ENCODE data around the gene HOXC5. TPM values are rescaled to one million over a fixed set of nuclear protein-coding genes. Genes with fewer than 3 reads are reported as not detected.

HOXC5 gene
- total and polyA plus RNA-seq, 2 experiments from 2014 or later, result 0.18 to 0.40 TPM

GRCh38 chr12:53986686-53987483 lies 46.0 kb upstream of the HOXC5 start:
- H2AFZ ChIP-seq, result no peak overlapping the region
- WGBS (ENCODE audit: low lambda C conversion rate, missing lambda C conversion rate), result 51% methylated on average over 21 of the region's 21 CpGs
- H3K9me3 ChIP-seq (ENCODE audit: low read depth), result no peaks in the 10 kb centered on the region
- peak overlapping the region; percentile 81 for H3K4me2 ChIP-seq
- H3K27ac ChIP-seq, result no peak overlapping the region
- no peaks in the 10 kb centered on the region for H3K79me2 ChIP-seq
- H3K4me3 ChIP-seq, result no peak overlapping the region
- no peaks in the 10 kb centered on the region for H3K9me2 ChIP-seq (replicated peaks; ENCODE audit: insufficient read depth)
- H4K20me1 ChIP-seq (ENCODE audit: insufficient read depth, poor library complexity, severe bottlenecking), result no peaks in the 10 kb centered on the region
- H3K27me3 ChIP-seq, result peaks cover 94% of the 10 kb centered on the region
- H3K36me3 ChIP-seq (replicated peaks; ENCODE audit: insufficient read depth, low read depth), result no peaks in the 10 kb centered on the region
- DNase-seq (ENCODE audit: low spot score), result no peak
- H3K4me1 ChIP-seq (ENCODE audit: insufficient read depth), result peaks cover 14% of the 10 kb centered on the region
- no peak for TF ChIP-seq EZH2 (IDR thresholded peaks at IDR 0.05; ENCODE audit: borderline replicate concordance)
- TF ChIP-seq, protein P1, sequence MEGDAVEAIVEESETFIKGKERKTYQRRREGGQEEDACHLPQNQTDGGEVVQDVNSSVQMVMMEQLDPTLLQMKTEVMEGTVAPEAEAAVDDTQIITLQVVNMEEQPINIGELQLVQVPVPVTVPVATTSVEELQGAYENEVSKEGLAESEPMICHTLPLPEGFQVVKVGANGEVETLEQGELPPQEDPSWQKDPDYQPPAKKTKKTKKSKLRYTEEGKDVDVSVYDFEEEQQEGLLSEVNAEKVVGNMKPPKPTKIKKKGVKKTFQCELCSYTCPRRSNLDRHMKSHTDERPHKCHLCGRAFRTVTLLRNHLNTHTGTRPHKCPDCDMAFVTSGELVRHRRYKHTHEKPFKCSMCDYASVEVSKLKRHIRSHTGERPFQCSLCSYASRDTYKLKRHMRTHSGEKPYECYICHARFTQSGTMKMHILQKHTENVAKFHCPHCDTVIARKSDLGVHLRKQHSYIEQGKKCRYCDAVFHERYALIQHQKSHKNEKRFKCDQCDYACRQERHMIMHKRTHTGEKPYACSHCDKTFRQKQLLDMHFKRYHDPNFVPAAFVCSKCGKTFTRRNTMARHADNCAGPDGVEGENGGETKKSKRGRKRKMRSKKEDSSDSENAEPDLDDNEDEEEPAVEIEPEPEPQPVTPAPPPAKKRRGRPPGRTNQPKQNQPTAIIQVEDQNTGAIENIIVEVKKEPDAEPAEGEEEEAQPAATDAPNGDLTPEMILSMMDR (IDR thresholded peaks at IDR 0.05; ENCODE audit: poor library complexity), result no peak
- no peak for TF ChIP-seq EZH2phosphoT487 (IDR thresholded peaks at IDR 0.05; ENCODE audit: low read depth, severe bottlenecking, unreplicated experiment)

DNA sequence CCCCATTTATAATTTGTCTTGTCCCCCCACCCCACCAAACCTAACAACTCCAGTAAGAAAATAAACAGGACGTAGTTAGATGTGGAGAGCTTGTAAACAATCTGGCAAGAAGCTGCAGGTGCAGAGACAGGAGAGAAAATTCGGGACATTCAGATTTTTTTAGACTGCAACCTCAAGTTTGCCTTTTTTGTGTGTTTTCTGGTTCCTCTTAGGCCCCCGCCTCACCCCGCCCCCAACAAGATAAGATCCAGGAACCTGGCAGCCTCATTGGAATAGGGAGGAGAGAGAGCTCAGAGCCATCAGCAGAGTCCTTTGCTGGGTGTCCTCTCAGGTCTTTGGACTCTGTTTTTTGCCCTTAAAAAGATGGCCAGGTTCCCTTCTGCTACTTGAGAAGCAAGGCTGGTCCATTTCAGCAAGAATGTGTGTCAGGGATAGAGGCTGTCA lies 45.0 kb upstream of the HOXC5 start:
- Histone ChIP-seq H3K4me1 (ENCODE audit: insufficient read depth) (peaks cover 14% of the 10 kb centered on the region), H3K4me2 (no peak overlapping the region), H3K9me2 (replicated peaks; ENCODE audit: insufficient read depth) (no peaks in the 10 kb centered on the region), H3K9me3 (ENCODE audit: low read depth) (no peaks in the 10 kb centered on the region), H3K4me3 (no peak overlapping the region), H2AFZ (no peak overlapping the region), H4K20me1 (ENCODE audit: insufficient read depth, poor library complexity, severe bottlenecking) (no peaks in the 10 kb centered on the region), H3K36me3 (replicated peaks; ENCODE audit: insufficient read depth, low read depth) (no peaks in the 10 kb centered on the region), H3K79me2 (no peaks in the 10 kb centered on the region), H3K27me3 (peaks cover 94% of the 10 kb centered on the region), H3K27ac (no peak overlapping the region)
- no peak for DNase-seq (ENCODE audit: low spot score)
- TF ChIP-seq EZH2 (IDR thresholded peaks at IDR 0.05; ENCODE audit: borderline replicate concordance), result no peak
- no peak for TF ChIP-seq EZH2phosphoT487 (IDR thresholded peaks at IDR 0.05; ENCODE audit: low read depth, severe bottlenecking, unreplicated experiment)
- TF ChIP-seq, protein P1 (IDR thresholded peaks at IDR 0.05; ENCODE audit: poor library complexity), result no peak
- 19% methylated on average over 4 of the region's 4 CpGs for WGBS (ENCODE audit: low lambda C conversion rate, missing lambda C conversion rate)

GRCh38 chr12:53988541-53989226 lies 44.2 kb upstream of the HOXC5 start:
- 11% methylated on average over 5 of the region's 5 CpGs for WGBS (ENCODE audit: low lambda C conversion rate, missing lambda C conversion rate)

More at GRCh38 chr12:53988541-53989226, 44.2 kb upstream of the HOXC5 start:
- peaks cover 14% of the 10 kb centered on the region for H3K4me1 ChIP-seq (ENCODE audit: insufficient read depth)
- no peak overlapping the region for H3K4me3 ChIP-seq
- H4K20me1 ChIP-seq (ENCODE audit: insufficient read depth, poor library complexity, severe bottlenecking), result no peaks in the 10 kb centered on the region
- no peak for DNase-seq (ENCODE audit: low spot score)
- H3K79me2 ChIP-seq, result no peaks in the 10 kb centered on the region
- no peaks in the 10 kb centered on the region for H3K36me3 ChIP-seq (replicated peaks; ENCODE audit: insufficient read depth, low read depth)
- no peaks in the 10 kb centered on the region for H3K9me3 ChIP-seq (ENCODE audit: low read depth)
- TF ChIP-seq EZH2phosphoT487 (IDR thresholded peaks at IDR 0.05; ENCODE audit: low read depth, severe bottlenecking, unreplicated experiment), result no peak
- no peak for TF ChIP-seq EZH2 (IDR thresholded peaks at IDR 0.05; ENCODE audit: borderline replicate concordance)
- TF ChIP-seq, protein P1 (IDR thresholded peaks at IDR 0.05; ENCODE audit: poor library complexity), result no peak
- H3K27me3 ChIP-seq, result peaks cover 94% of the 10 kb centered on the region
- peak overlapping the region; percentile 61 for H3K4me2 ChIP-seq
- H2AFZ ChIP-seq, result no peak overlapping the region
- no peaks in the 10 kb centered on the region for H3K9me2 ChIP-seq (replicated peaks; ENCODE audit: insufficient read depth)
- H3K27ac ChIP-seq, result no peak overlapping the region
